Keratinocyte (primary cell): ENCODE data around the gene POLR1A. TPM values are rescaled to one million over a fixed set of nuclear protein-coding genes. Genes with fewer than 3 reads are reported as not detected.

Experiments used
- DNase-seq: peaks from one replicate; pipeline ENCODE4 v3.0.0-alpha.2; 2011; ENCODE audit warnings: low read depth, missing footprints, low spot score
- FAIRE-seq: peaks from 2 replicates; lab custom pipeline; 2011; peaks lifted over from hg19 to GRCh38; lab: Jason Lieb, UNC
- H2AFZ ChIP-seq: 2 replicates; pipeline ENCODE4 v1.6.0; 2012; ENCODE audit warnings: low read length, control low read depth, inconsistent platforms; ENCODE audit not compliant: control insufficient read depth
- H3K27ac ChIP-seq: 2 replicates; pipeline ENCODE4 v1.5.1; 2011; ENCODE audit warnings: low read length; ENCODE audit not compliant: control insufficient read depth, insufficient read depth
- H3K27me3 ChIP-seq: 3 replicates; pipeline ENCODE4 v1.6.0; 2011; ENCODE audit warnings: low read length; ENCODE audit not compliant: control insufficient read depth, insufficient read depth; ENCODE audit errors: extremely low read depth
- H3K36me3 ChIP-seq, 2 experiments: 2 replicates in 1 of 2; 3 replicates in 1 of 2; pipeline ENCODE4 v1.5.1; 2011; ENCODE audit warnings: low read length in 2 of 2, mild to moderate bottlenecking in 1 of 2; ENCODE audit not compliant: control insufficient read depth in 2 of 2, insufficient read depth in 2 of 2; ENCODE audit errors: extremely low read depth in 1 of 2
- H3K4me1 ChIP-seq: 3 replicates; pipeline ENCODE4 v1.5.1; 2011; ENCODE audit warnings: low read length; ENCODE audit not compliant: control insufficient read depth, insufficient read depth; ENCODE audit errors: extremely low read depth
- H3K4me2 ChIP-seq: 3 replicates; pipeline ENCODE4 v1.6.0; 2011; ENCODE audit warnings: low read depth, low read length; ENCODE audit not compliant: control insufficient read depth, insufficient read depth; ENCODE audit errors: extremely low read depth
- H3K4me3 ChIP-seq, 3 experiments: fragments of 200-600 bp in 1 of 3; sonication (generic) in 1 of 3; 2 replicates in 2 of 3; 3 replicates in 1 of 3; pipeline ENCODE4 v1.5.1; 2011 to 2016; ENCODE audit warnings: low read length in 3 of 3, mild to moderate bottlenecking in 3 of 3, control low read depth in 2 of 3, inconsistent platforms in 1 of 3, low read depth in 1 of 3, mixed read lengths in 1 of 3, mixed run types in 1 of 3, moderate library complexity in 1 of 3; ENCODE audit not compliant: control insufficient read depth in 2 of 3, insufficient read depth in 2 of 3; ENCODE audit errors: extremely low read depth in 1 of 3
- H3K79me2 ChIP-seq: 2 replicates; pipeline ENCODE4 v1.6.0; 2012; ENCODE audit warnings: low read length; ENCODE audit not compliant: control insufficient read depth, insufficient read depth
- H3K9ac ChIP-seq: 3 replicates; pipeline ENCODE4 v1.6.0; 2011; ENCODE audit warnings: low read length; ENCODE audit not compliant: control insufficient read depth, insufficient read depth; ENCODE audit errors: extremely low read depth
- H3K9me1 ChIP-seq: 3 replicates; pipeline ENCODE4 v1.6.0; 2011; ENCODE audit warnings: low read length; ENCODE audit not compliant: control insufficient read depth, insufficient read depth; ENCODE audit errors: extremely low read depth
- H3K9me3 ChIP-seq: 2 replicates; pipeline ENCODE4 v1.5.1; 2012; ENCODE audit warnings: low read depth, low read length; ENCODE audit not compliant: control insufficient read depth
- H4K20me1 ChIP-seq: 3 replicates; pipeline ENCODE4 v1.6.0; 2011; ENCODE audit warnings: low read length; ENCODE audit not compliant: control insufficient read depth, insufficient read depth; ENCODE audit errors: extremely low read depth
- EZH2 ChIP-seq: IDR thresholded peaks from one replicate; pipeline ENCODE4 v1.6.1; 2012; ENCODE audit warnings: inconsistent platforms, mild to moderate bottlenecking, low read length, moderate library complexity
- dilution Hi-C: fragments of 300-500 bp; cut with MboI; formaldehyde crosslinking; loops from one replicate; pipeline ENCODE4 v1.7.0; 2020; ENCODE audit warnings: low sequenced_read_pairs; ENCODE audit not compliant: extremely low pct_ligation_motif_present
- polyA plus RNA-seq, 5 experiments: library from polyadenylated mRNA; depleted of rRNA in 3 of 5; stranded (reverse) in 3 of 5; stranded (forward) in 1 of 5; unstranded in 1 of 5; fragments of >200 nt; gene quantifications; 1 replicate in 1 of 5; 2 replicates in 3 of 5; 3 replicates in 1 of 5; pipeline versions ENCODE4 v1.2.1 to v1.2.3, GENCODE V29; 2011 to 2012; ENCODE audit warnings: missing spikeins in 2 of 5, low read depth in 1 of 5, low replicate concordance in 1 of 5
- TF ChIP-seq, protein P1 (sequence below), 3 experiments: IDR thresholded peaks in 1 of 3; conservative IDR thresholded peaks in 1 of 3; optimal IDR thresholded peaks in 1 of 3; 2 replicates in 2 of 3; 3 replicates in 1 of 3; pipeline versions ENCODE3 to v1.5.1; 2011; ENCODE audit warnings: low read length in 3 of 3, mild to moderate bottlenecking in 3 of 3, moderate library complexity in 2 of 3, control low read depth in 1 of 3, inconsistent platforms in 1 of 3; ENCODE audit not compliant: insufficient read depth in 2 of 3; ENCODE audit errors: extremely low read depth in 1 of 3

POLR1A gene
- polyA plus RNA-seq, 1 donor (not counting 4 experiments of a cell fraction or from before 2014, with no cell fraction given) = 16.1 TPM

DNA sequence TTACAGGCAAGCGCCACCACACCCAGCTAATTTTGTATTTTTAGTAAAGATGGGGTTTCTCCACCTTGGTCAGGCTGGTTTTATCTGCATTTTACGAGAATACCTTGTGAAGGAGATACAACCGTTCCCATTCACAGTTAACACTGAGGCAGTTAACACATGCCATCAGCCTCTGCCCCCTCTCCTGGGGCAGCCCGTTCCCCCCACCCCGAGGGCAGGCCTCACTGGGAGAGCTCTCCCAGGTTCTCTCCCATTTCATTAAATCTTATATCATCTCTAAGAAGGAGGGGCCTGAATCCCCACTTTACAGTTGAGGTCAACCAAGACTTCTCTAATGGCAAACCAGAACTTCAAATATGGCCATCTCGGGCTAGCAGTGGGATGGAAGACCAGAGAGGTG is 121.9 kb downstream of the POLR1A start:
- no peak overlapping the region for H3K4me2 ChIP-seq
- no peak overlapping the region for H3K27ac ChIP-seq
- dilution Hi-C loops = no loop called here
- no peaks in the 10 kb centered on the region for H3K36me3 ChIP-seq
- DNase-seq (no peak), FAIRE-seq (no peak)
- no peak overlapping the region for H3K9ac ChIP-seq
- no peaks in the 10 kb centered on the region for H4K20me1 ChIP-seq
- H3K4me3 ChIP-seq = no peak overlapping the region
- H3K9me3 ChIP-seq = no peaks in the 10 kb centered on the region
- H2AFZ ChIP-seq = no peak overlapping the region
- H3K79me2 ChIP-seq = no peaks in the 10 kb centered on the region
- TF ChIP-seq, protein P1, sequence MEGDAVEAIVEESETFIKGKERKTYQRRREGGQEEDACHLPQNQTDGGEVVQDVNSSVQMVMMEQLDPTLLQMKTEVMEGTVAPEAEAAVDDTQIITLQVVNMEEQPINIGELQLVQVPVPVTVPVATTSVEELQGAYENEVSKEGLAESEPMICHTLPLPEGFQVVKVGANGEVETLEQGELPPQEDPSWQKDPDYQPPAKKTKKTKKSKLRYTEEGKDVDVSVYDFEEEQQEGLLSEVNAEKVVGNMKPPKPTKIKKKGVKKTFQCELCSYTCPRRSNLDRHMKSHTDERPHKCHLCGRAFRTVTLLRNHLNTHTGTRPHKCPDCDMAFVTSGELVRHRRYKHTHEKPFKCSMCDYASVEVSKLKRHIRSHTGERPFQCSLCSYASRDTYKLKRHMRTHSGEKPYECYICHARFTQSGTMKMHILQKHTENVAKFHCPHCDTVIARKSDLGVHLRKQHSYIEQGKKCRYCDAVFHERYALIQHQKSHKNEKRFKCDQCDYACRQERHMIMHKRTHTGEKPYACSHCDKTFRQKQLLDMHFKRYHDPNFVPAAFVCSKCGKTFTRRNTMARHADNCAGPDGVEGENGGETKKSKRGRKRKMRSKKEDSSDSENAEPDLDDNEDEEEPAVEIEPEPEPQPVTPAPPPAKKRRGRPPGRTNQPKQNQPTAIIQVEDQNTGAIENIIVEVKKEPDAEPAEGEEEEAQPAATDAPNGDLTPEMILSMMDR (optimal IDR thresholded peaks at IDR 0.05 in 1 of 3, IDR thresholded peaks at IDR 0.05 in 1 of 3, conservative IDR thresholded peaks at IDR 0.05 in 1 of 3; ENCODE audit: extremely low read depth in 1 of 3, insufficient read depth in 2 of 3, low read length in 3 of 3) = no peak
- TF ChIP-seq EZH2 = no peak
- H3K27me3 ChIP-seq = peaks cover 5% of the 10 kb centered on the region
- H3K4me1 ChIP-seq = peaks cover 6% of the 10 kb centered on the region
- no peaks in the 10 kb centered on the region for H3K9me1 ChIP-seq

DNA sequence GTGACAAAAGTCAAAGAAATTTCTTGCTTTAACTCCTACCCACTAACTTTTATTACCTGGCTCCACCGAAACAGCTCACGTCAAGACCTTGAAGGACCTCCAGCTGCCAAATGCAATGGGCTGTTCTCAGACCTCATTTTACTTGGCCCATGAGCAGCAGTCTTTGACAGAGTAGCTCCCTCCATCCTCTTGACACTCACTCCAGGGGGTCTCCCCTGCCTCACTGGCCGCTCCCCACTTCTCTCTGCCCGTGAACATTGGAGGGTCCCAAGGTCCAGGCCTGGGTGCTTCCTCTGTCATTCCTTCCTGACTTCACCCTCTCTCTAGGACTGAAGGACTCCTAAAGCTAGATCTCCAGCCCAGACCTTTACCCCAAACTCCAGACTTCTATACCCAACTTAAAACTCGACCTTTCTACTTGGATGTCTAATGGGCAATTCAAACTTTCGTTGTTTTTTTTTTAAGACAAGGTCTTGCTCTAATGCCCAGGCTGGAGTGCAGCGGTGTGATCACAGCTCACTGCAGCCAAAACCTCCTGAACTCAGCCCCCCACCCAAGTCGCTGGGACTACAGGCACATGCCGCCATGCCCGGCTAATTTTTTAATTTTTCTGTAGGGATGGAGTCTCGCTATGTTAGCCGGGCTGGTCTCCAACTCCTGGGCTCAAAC is 124.0 kb downstream of the POLR1A start:
- dilution Hi-C loops = no loop called here
- peaks cover 3% of the 10 kb centered on the region for H3K4me1 ChIP-seq
- no peaks in the 10 kb centered on the region for H4K20me1 ChIP-seq
- TF ChIP-seq, protein P1 (optimal IDR thresholded peaks at IDR 0.05 in 1 of 3, IDR thresholded peaks at IDR 0.05 in 1 of 3, conservative IDR thresholded peaks at IDR 0.05 in 1 of 3; ENCODE audit: extremely low read depth in 1 of 3, insufficient read depth in 2 of 3, low read length in 3 of 3) = no peak
- TF ChIP-seq EZH2 = no peak
- H3K4me2 ChIP-seq = no peak overlapping the region
- H3K9me1 ChIP-seq = no peaks in the 10 kb centered on the region
- FAIRE-seq (no peak), DNase-seq (no peak)
- H3K9ac ChIP-seq = no peak overlapping the region
- no peaks in the 10 kb centered on the region for H3K79me2 ChIP-seq
- peaks cover 6% of the 10 kb centered on the region for H3K27me3 ChIP-seq
- no peaks in the 10 kb centered on the region for H3K36me3 ChIP-seq
- no peaks in the 10 kb centered on the region for H3K9me3 ChIP-seq
- H3K4me3 ChIP-seq = no peak overlapping the region
- H2AFZ ChIP-seq = no peak overlapping the region
- no peak overlapping the region for H3K27ac ChIP-seq
